H1 (cell line): ENCODE results near the gene SPRR1A. TPM values are rescaled to one million over a fixed set of nuclear protein-coding genes. Genes with fewer than 3 reads are reported as not detected.
"Not testable (repeated sequence)": the region's sequence is repeated elsewhere in the genome, so short reads cannot be mapped to it uniquely, and the experiment has no call there.

Source experiments
- CTCF ChIA-PET: fragments of 300-600 bp; sonication (Branson Sonifier 250); formaldehyde crosslinking; loops from one replicate; lab custom pipeline; 2021; ENCODE audit not compliant: partially characterized antibody; lab: Charles Lee
- POLR2A ChIA-PET: fragments of 300-600 bp; sonication (Branson Sonifier 250); formaldehyde crosslinking; loops from one replicate; lab custom pipeline; 2021; ENCODE audit warnings: inconsistent platforms; ENCODE audit not compliant: partially characterized antibody; lab: Charles Lee
- DNase-seq, 2 experiments: peaks; one replicate each; pipeline versions ENCODE4 v3.0.0 to v3.0.0-alpha.2; 2010 to 2022; ENCODE audit warnings: low spot score in 2 of 2, low read depth in 1 of 2, mixed read lengths in 1 of 2
- FAIRE-seq: peaks from 2 replicates; lab custom pipeline; 2011; peaks lifted over from hg19 to GRCh38; lab: Jason Lieb, UNC
- H2AFZ ChIP-seq: 2 replicates; pipeline ENCODE4 v1.8.1; 2012; ENCODE audit warnings: low read length, inconsistent platforms
- H2AK5ac ChIP-seq: 2 replicates; pipeline ENCODE4 v1.6.1; 2013; ENCODE audit warnings: low read depth, low read length
- H2BK120ac ChIP-seq: replicated peaks from 2 replicates; pipeline ENCODE3; 2013; ENCODE audit warnings: low read depth, low read length, inconsistent platforms
- H2BK12ac ChIP-seq: 2 replicates; pipeline ENCODE4 v1.6.1; 2013; ENCODE audit warnings: low read depth, low read length
- H2BK15ac ChIP-seq: 2 replicates; pipeline ENCODE4 v1.6.1; 2013; ENCODE audit warnings: low read length
- H2BK20ac ChIP-seq: 2 replicates; pipeline ENCODE4 v1.6.1; 2013; ENCODE audit warnings: low read length
- H2BK5ac ChIP-seq: 2 replicates; pipeline ENCODE4 v1.6.1; 2013; ENCODE audit warnings: low read depth, low read length
- H3K14ac ChIP-seq: 2 replicates; pipeline ENCODE4 v1.6.1; 2013; ENCODE audit warnings: inconsistent platforms; ENCODE audit not compliant: insufficient read length
- H3K18ac ChIP-seq: 2 replicates; pipeline ENCODE4 v1.6.1; 2013; ENCODE audit warnings: low read length; ENCODE audit errors: extremely low read depth
- H3K23ac ChIP-seq: 2 replicates; pipeline ENCODE4 v1.6.1; 2013; ENCODE audit warnings: inconsistent platforms; ENCODE audit not compliant: insufficient read length
- H3K23me2 ChIP-seq: 2 replicates; pipeline ENCODE4 v1.6.1; 2013; ENCODE audit warnings: low read depth, low read length
- H3K27ac ChIP-seq: 2 replicates; pipeline ENCODE4 v1.6.1; 2011; ENCODE audit warnings: low read depth, low read length, inconsistent platforms
- H3K27me3 ChIP-seq, 4 experiments: replicated peaks in 1 of 4; 1 replicate in 1 of 4; 2 replicates in 3 of 4; pipeline versions ENCODE4 v1.6.1 to v1.8.1; 2011 to 2013; ENCODE audit warnings: low read length in 3 of 4, mild to moderate bottlenecking in 3 of 4, inconsistent platforms in 2 of 4, mixed read lengths in 2 of 4, moderate library complexity in 1 of 4; ENCODE audit not compliant: control insufficient read depth in 3 of 4, insufficient read depth in 3 of 4; ENCODE audit errors: extremely low read depth in 1 of 4
- H3K36me3 ChIP-seq, 4 experiments: 2 replicates each; pipeline versions ENCODE4 v1.6.1 to v1.8.1; 2011 to 2013; ENCODE audit warnings: mild to moderate bottlenecking in 4 of 4, low read length in 3 of 4, moderate library complexity in 2 of 4, control low read depth in 1 of 4, inconsistent platforms in 1 of 4; ENCODE audit not compliant: insufficient read depth in 4 of 4, control insufficient read depth in 2 of 4
- H3K4ac ChIP-seq: replicated peaks from 2 replicates; pipeline ENCODE3; 2013; ENCODE audit warnings: low read length, low read depth, mixed read lengths, inconsistent platforms; ENCODE audit not compliant: insufficient read length
- H3K4me1 ChIP-seq, 4 experiments: replicated peaks in 1 of 4; 1 replicate in 1 of 4; 2 replicates in 3 of 4; pipeline versions ENCODE4 v1.6.1 to v1.8.1; 2011 to 2013; ENCODE audit warnings: low read length in 3 of 4, inconsistent platforms in 2 of 4, mixed read lengths in 1 of 4; ENCODE audit not compliant: insufficient read depth in 4 of 4, control insufficient read depth in 3 of 4
- H3K4me2 ChIP-seq, 2 experiments: 2 replicates each; pipeline versions ENCODE4 v1.6.1 to v1.8.1; 2011 to 2013; ENCODE audit warnings: low read depth in 2 of 2, low read length in 2 of 2, control low read depth in 1 of 2, inconsistent platforms in 1 of 2, mild to moderate bottlenecking in 1 of 2; ENCODE audit not compliant: insufficient read depth in 1 of 2
- H3K4me3 ChIP-seq, 4 experiments: fragments of 200-600, 300-600 bp in 1 of 4; sonication (generic), shearing (Covaris generic), sonication (Bioruptor Twin) in 1 of 4; 2 replicates each; pipeline versions ENCODE4 v1.5.1 to v1.8.1; 2011 to 2016; ENCODE audit warnings: low read length in 4 of 4, low read depth in 3 of 4, control low read depth in 2 of 4, inconsistent platforms in 2 of 4, mild to moderate bottlenecking in 2 of 4, mixed read lengths in 1 of 4, moderate library complexity in 1 of 4; ENCODE audit not compliant: insufficient read depth in 2 of 4; ENCODE audit errors: extremely low read depth in 1 of 4
- H3K56ac ChIP-seq: replicated peaks from 2 replicates; pipeline ENCODE3; 2013; ENCODE audit warnings: low read depth, mild to moderate bottlenecking, mixed read lengths, low read length, inconsistent platforms; ENCODE audit not compliant: insufficient read length
- H3K79me1 ChIP-seq: 2 replicates; pipeline ENCODE4 v1.6.1; 2013; ENCODE audit warnings: low read depth, low read length, control low read depth
- H3K79me2 ChIP-seq, 2 experiments: 2 replicates each; pipeline versions ENCODE4 v1.6.1 to v1.8.1; 2012 to 2013; ENCODE audit warnings: low read length in 2 of 2, mild to moderate bottlenecking in 2 of 2, inconsistent platforms in 1 of 2; ENCODE audit not compliant: insufficient read depth in 2 of 2, control insufficient read depth in 1 of 2
- H3K9ac ChIP-seq, 4 experiments: replicated peaks in 1 of 4; 1 replicate in 1 of 4; 2 replicates in 3 of 4; pipeline versions ENCODE4 v1.6.1 to v1.8.1; 2011 to 2013; ENCODE audit warnings: low read depth in 3 of 4, low read length in 3 of 4, control low read depth in 2 of 4, mild to moderate bottlenecking in 2 of 4, moderate library complexity in 2 of 4, inconsistent platforms in 1 of 4; ENCODE audit errors: extremely low read depth in 1 of 4
- H3K9me3 ChIP-seq, 2 experiments: 2 replicates each; pipeline versions ENCODE4 v1.6.1 to v1.8.1; 2012 to 2013; ENCODE audit warnings: mild to moderate bottlenecking in 2 of 2, moderate library complexity in 2 of 2, control low read depth in 1 of 2, inconsistent platforms in 1 of 2, low read depth in 1 of 2, low read length in 1 of 2, mixed read lengths in 1 of 2; ENCODE audit not compliant: insufficient read depth in 2 of 2
- H4K20me1 ChIP-seq, 2 experiments: replicated peaks in 1 of 2; 2 replicates each; pipeline versions ENCODE3 to v1.8.1; 2011 to 2013; ENCODE audit warnings: inconsistent platforms in 2 of 2, low read length in 2 of 2, mild to moderate bottlenecking in 1 of 2; ENCODE audit not compliant: insufficient read depth in 2 of 2, control insufficient read depth in 1 of 2
- H4K5ac ChIP-seq: 2 replicates; pipeline ENCODE4 v1.6.1; 2013; ENCODE audit warnings: low read length, low read depth, mixed read lengths, inconsistent platforms; ENCODE audit not compliant: insufficient read length
- H4K8ac ChIP-seq: 2 replicates; pipeline ENCODE4 v1.8.0; 2013; ENCODE audit warnings: mild to moderate bottlenecking, moderate library complexity, low read length, inconsistent platforms; ENCODE audit not compliant: insufficient read depth; ENCODE audit errors: extremely low read depth
- H4K91ac ChIP-seq: replicated peaks from 2 replicates; pipeline ENCODE3; 2013; ENCODE audit warnings: low read length, mixed read lengths, inconsistent platforms; ENCODE audit not compliant: insufficient read length
- WGBS, 2 experiments: shearing (Covaris generic) in 1 of 2; methylation state at CpG; one replicate each; pipeline versions ENCODE4 v1.1.6 to v1.1.7; 2013 to 2015; ENCODE audit warnings: low lambda C conversion rate in 2 of 2, mixed read lengths in 2 of 2, inconsistent platforms in 1 of 2, low coverage in 1 of 2, missing lambda C conversion rate in 1 of 2; ENCODE audit not compliant: insufficient replicate concordance in 2 of 2, insufficient coverage in 1 of 2, insufficient read length in 1 of 2; ENCODE audit errors: extremely low coverage in 1 of 2, missing lambda C conversion rate in 1 of 2; 5-methylcytosine and 5-hydroxymethylcytosine counted together
- polyA plus RNA-seq, 7 experiments: library from polyadenylated mRNA; depleted of rRNA in 3 of 7; stranded (reverse) in 5 of 7; unstranded in 2 of 7; fragments of >200 nt in 5 of 7; fragments of 200-250 nt in 2 of 7; gene quantifications; 1 replicate in 5 of 7; 2 replicates in 1 of 7; 4 replicates in 1 of 7; pipeline versions ENCODE4 v1.2.1 to v1.2.3, GENCODE V29; 2011 to 2013; ENCODE audit warnings: missing spikeins in 2 of 7, mixed read lengths in 2 of 7
- total RNA-seq: library from RNA; stranded (reverse); fragmentation: NEBNext Ultra II Directional; extraction: Animal tissue kit (Norgen Biotek cat#: 25700); gene quantifications from 2 replicates; pipeline ENCODE4 v1.2.1, GENCODE V29; 2021

Gene SPRR1A
- total and polyA plus RNA-seq, 2 of the 8 experiments (the other 6 are each of a cell fraction or from before 2014, with no cell fraction given), result not detected

GRCh38 chr1:153022340-153022739 is 38.5 kb downstream of the SPRR1A start:
- 86% methylated on average over 9 of the region's 9 CpGs; no CpG with 5 or more reads in 1 of the 2 experiments for WGBS, 2 experiments
- not testable (repeated sequence) for H3K27ac ChIP-seq

More at GRCh38 chr1:153022340-153022739, 38.5 kb downstream of the SPRR1A start:
- H3K23ac ChIP-seq, H3K23me2 ChIP-seq, H4K20me1 ChIP-seq, H3K4me1 ChIP-seq, H3K56ac ChIP-seq, H4K5ac ChIP-seq, H3K18ac ChIP-seq, H3K36me3 ChIP-seq, H2BK15ac ChIP-seq, H2AK5ac ChIP-seq, H3K9me3 ChIP-seq, H3K79me2 ChIP-seq, H4K8ac ChIP-seq, H3K14ac ChIP-seq, H3K9ac ChIP-seq, H2BK5ac ChIP-seq, POLR2A ChIA-PET, H2BK20ac ChIP-seq, H3K4me2 ChIP-seq, H4K91ac ChIP-seq, H3K79me1 ChIP-seq, H2BK12ac ChIP-seq, H3K27me3 ChIP-seq, H3K4ac ChIP-seq, FAIRE-seq, H2AFZ ChIP-seq, DNase-seq, H3K4me3 ChIP-seq, H2BK120ac ChIP-seq: not testable (repeated sequence)
- CTCF ChIA-PET, result interaction anchor here (1.7 kb wide), 1 partner anchor 151 kb away, joined by 6 read pairs; no protein-coding TSS in a partner anchor
